PC-9 (cell line): ENCODE results near the gene PITRM1. TPM values are rescaled to one million over a fixed set of nuclear protein-coding genes. Genes with fewer than 3 reads are reported as not detected.

ENCODE experiments used
- BruUV-seq: library from RNA; stranded (reverse); fragments of 400-500 nt; replicated peaks from 2 replicates; lab custom pipeline; 2021; lab: Mats Ljungman, UMichigan
- CTCF ChIA-PET: fragments of 300-600 bp; sonication (Branson Sonifier 250); formaldehyde crosslinking; loops from one replicate; lab custom pipeline; 2022; ENCODE audit warnings: antibody characterized with exemption; lab: Charles Lee
- POLR2A ChIA-PET: fragments of 300-600 bp; sonication (Branson Sonifier 250); formaldehyde crosslinking; loops from one replicate; lab custom pipeline; 2022; ENCODE audit warnings: antibody characterized with exemption; ENCODE audit not compliant: unreplicated experiment; lab: Charles Lee
- DNase-seq, 2 experiments: peaks; one replicate each; pipeline versions ENCODE4 v3.0.0 to v3.0.0-alpha.2; 2015 to 2022; ENCODE audit warnings: mixed read lengths in 1 of 2
- H2AFZ ChIP-seq: fragments of 200-600 bp; sonication (generic); 2 replicates; pipeline ENCODE4 v1.8.1; 2017; ENCODE audit warnings: antibody characterized with exemption
- H3F3A ChIP-seq: fragments of 200-600 bp; sonication (generic); 2 replicates; pipeline ENCODE4 v1.8.1; 2017; ENCODE audit warnings: antibody characterized with exemption, mild to moderate bottlenecking, low read depth; ENCODE audit not compliant: insufficient read depth
- H3K27ac ChIP-seq: fragments of 200-600 bp; sonication (generic); 2 replicates; pipeline ENCODE4 v1.6.1; 2016; ENCODE audit warnings: mixed run types
- H3K27me3 ChIP-seq: fragments of 200-600 bp; sonication (generic); 2 replicates; pipeline ENCODE4 v1.6.1; 2016; ENCODE audit warnings: low read depth, mixed run types; ENCODE audit not compliant: insufficient read depth
- H3K36me3 ChIP-seq: fragments of 200-600 bp; sonication (generic); 2 replicates; pipeline ENCODE4 v1.6.1; 2016; ENCODE audit warnings: low read depth, mixed run types
- H3K4me1 ChIP-seq: fragments of 200-600 bp; sonication (generic); replicated peaks from 2 replicates; pipeline ENCODE4 v1.6.1; 2016; ENCODE audit warnings: mixed run types; ENCODE audit not compliant: insufficient read depth
- H3K4me2 ChIP-seq: fragments of 200-600 bp; sonication (generic); 2 replicates; pipeline ENCODE4 v1.6.1; 2017; ENCODE audit warnings: mixed run types
- H3K4me3 ChIP-seq: fragments of 200-600 bp; sonication (generic); 2 replicates; pipeline ENCODE4 v1.6.1; 2016; ENCODE audit warnings: mixed run types
- H3K79me2 ChIP-seq: fragments of 200-600 bp; sonication (generic); 2 replicates; pipeline ENCODE4 v1.6.1; 2017; ENCODE audit warnings: low read depth, mixed run types
- H3K9me2 ChIP-seq: fragments of 200-600 bp; sonication (generic); 2 replicates; pipeline ENCODE4 v1.8.1; 2017; ENCODE audit warnings: mild to moderate bottlenecking; ENCODE audit not compliant: insufficient read depth
- H3K9me3 ChIP-seq: fragments of 200-600 bp; sonication (generic); 2 replicates; pipeline ENCODE4 v1.8.1; 2016; ENCODE audit warnings: low read depth; ENCODE audit not compliant: insufficient read depth
- H4K20me1 ChIP-seq: fragments of 200-600 bp; sonication (generic); 2 replicates; pipeline ENCODE4 v1.8.1; 2017; ENCODE audit not compliant: insufficient read depth
- CTCF ChIP-seq: fragments of 200-600 bp; sonication (generic); conservative IDR thresholded peaks from 2 replicates; pipeline ENCODE4 v1.6.1; 2017; ENCODE audit warnings: mixed run types, antibody characterized with exemption, mild to moderate bottlenecking, moderate library complexity
- EZH2 ChIP-seq: fragments of 200-600 bp; sonication (generic); IDR thresholded peaks from 2 replicates; pipeline ENCODE4 v1.8.0; 2017; ENCODE audit warnings: antibody characterized with exemption, low read depth
- intact Hi-C: fragments of 100-400 bp; cut with micrococcal nuclease; formaldehyde crosslinking; loops from one replicate; pipeline ENCODE4 v1.10.0; 2022; ENCODE audit not compliant: unreplicated experiment
- total RNA-seq: library from RNA; stranded (reverse); gene quantifications from 2 replicates; pipeline ENCODE4 v1.2.3, GENCODE V29; 2021

The PITRM1 gene
- total RNA-seq, 1 experiment from 2014 or later: 124 TPM

GRCh38 chr10:3197348-3198003, 24.9 kb upstream of the PITRM1 start:
- CTCF ChIA-PET: interaction anchor here (0.5 to 1.3 kb wide), 8 partner anchors 30 to 1617 kb away, joined by 3 to 14 read pairs (median 3); no protein-coding TSS in a partner anchor
- H3F3A ChIP-seq: peaks cover 4% of the 10 kb centered on the region; the same call in 1 of the 2 replicates
- POLR2A ChIA-PET: interaction anchor here (0.5 to 1.0 kb wide), 6 partner anchors 268 to 1466 kb away, joined by 3 to 11 read pairs (median 4); partner anchors contain the start of gene KLF6
- H3K4me3 ChIP-seq: peak overlapping the region; percentile 53; the same call in 1 of the 2 replicates
- peak; percentile 85 to 86 for DNase-seq
- no peaks in the 10 kb centered on the region for H4K20me1 ChIP-seq
- no peak for TF ChIP-seq EZH2
- TF ChIP-seq CTCF: peak; percentile 79
- H3K36me3 ChIP-seq: no peaks in the 10 kb centered on the region
- H3K27me3 ChIP-seq: no peaks in the 10 kb centered on the region
- H3K9me3 ChIP-seq: no peaks in the 10 kb centered on the region
- peak overlapping the region; percentile 80 for H3K4me2 ChIP-seq
- intact Hi-C loops: loop anchor here (1.0 to 10.0 kb wide), 9 partner anchors 40 to 1617 kb away; no protein-coding TSS in a partner anchor
- no peaks in the 10 kb centered on the region for H3K9me2 ChIP-seq
- peak overlapping the region; percentile 79 for H3K27ac ChIP-seq
- peaks cover 10% of the 10 kb centered on the region for H3K4me1 ChIP-seq
- no peaks in the 10 kb centered on the region for H3K79me2 ChIP-seq
- peak overlapping the region; percentile 61; the same call in 1 of the 2 replicates for H2AFZ ChIP-seq
- BruUV-seq: no TSS peak

GRCh38 chr10:3196958-3197347, 24.4 kb upstream of the PITRM1 start:
- BruUV-seq: no TSS peak
- H3K36me3 ChIP-seq: no peaks in the 10 kb centered on the region
- POLR2A ChIA-PET: interaction anchor here (0.6 to 0.7 kb wide), 2 partner anchors 589 to 1525 kb away, joined by 3 to 5 read pairs; no protein-coding TSS in a partner anchor
- no peaks in the 10 kb centered on the region for H3K79me2 ChIP-seq
- no peak overlapping the region for H3K4me3 ChIP-seq
- peaks cover 4% of the 10 kb centered on the region; the same call in 1 of the 2 replicates for H3F3A ChIP-seq
- H3K27ac ChIP-seq: no peak overlapping the region
- no peak for TF ChIP-seq EZH2
- peaks cover 10% of the 10 kb centered on the region for H3K4me1 ChIP-seq
- H2AFZ ChIP-seq: no peak overlapping the region
- no peaks in the 10 kb centered on the region for H3K27me3 ChIP-seq
- H3K9me2 ChIP-seq: no peaks in the 10 kb centered on the region
- CTCF ChIA-PET: interaction anchor here (1.0 to 1.3 kb wide), 2 partner anchors 1574 to 1618 kb away, joined by 9 to 14 read pairs; no protein-coding TSS in a partner anchor
- intact Hi-C loops: loop anchor here (1.0 to 10.0 kb wide), 9 partner anchors 40 to 1617 kb away; no protein-coding TSS in a partner anchor
- peak overlapping the region; percentile 80 for H3K4me2 ChIP-seq
- H4K20me1 ChIP-seq: no peaks in the 10 kb centered on the region
- H3K9me3 ChIP-seq: no peaks in the 10 kb centered on the region
- no peak for DNase-seq

- H3K4me3 ChIP-seq: no peak overlapping the region
- no peak for TF ChIP-seq CTCF
- H3K36me3 ChIP-seq: no peaks in the 10 kb centered on the region
- H3K27me3 ChIP-seq: no peaks in the 10 kb centered on the region
- no peak for DNase-seq
- H3K4me1 ChIP-seq: peaks cover 10% of the 10 kb centered on the region
- no peak overlapping the region for H2AFZ ChIP-seq
- no peaks in the 10 kb centered on the region for H4K20me1 ChIP-seq
- H3K79me2 ChIP-seq: no peaks in the 10 kb centered on the region
- H3K4me2 ChIP-seq: no peak overlapping the region
- no TSS peak for BruUV-seq
- CTCF ChIA-PET: interaction anchor here (0.6 kb wide), 1 partner anchor 1569 kb away, joined by 4 read pairs; no protein-coding TSS in a partner anchor
- no peak overlapping the region for H3K27ac ChIP-seq
- intact Hi-C loops: loop anchor here (5.0 to 10.0 kb wide), 5 partner anchors 41 to 1461 kb away; no protein-coding TSS in a partner anchor
- H3F3A ChIP-seq: peaks cover 4% of the 10 kb centered on the region; the same call in 1 of the 2 replicates
- POLR2A ChIA-PET: interaction anchor here (0.7 kb wide), 1 partner anchor 1526 kb away, joined by 5 read pairs; no protein-coding TSS in a partner anchor
- H3K9me2 ChIP-seq: no peaks in the 10 kb centered on the region
- H3K9me3 ChIP-seq: no peaks in the 10 kb centered on the region
Observed at GRCh38 chr10:3196482-3196881, 23.9 kb upstream of the PITRM1 start.
